Measurements from ENCODE around the gene FPR2. TPM values are rescaled to one million over a fixed set of nuclear protein-coding genes. Genes with fewer than 3 reads are reported as not detected.

FPR2 gene
- polyA plus RNA-seq, 3 donors, result 36.2 to 108 (median 70.3) TPM

DNA sequence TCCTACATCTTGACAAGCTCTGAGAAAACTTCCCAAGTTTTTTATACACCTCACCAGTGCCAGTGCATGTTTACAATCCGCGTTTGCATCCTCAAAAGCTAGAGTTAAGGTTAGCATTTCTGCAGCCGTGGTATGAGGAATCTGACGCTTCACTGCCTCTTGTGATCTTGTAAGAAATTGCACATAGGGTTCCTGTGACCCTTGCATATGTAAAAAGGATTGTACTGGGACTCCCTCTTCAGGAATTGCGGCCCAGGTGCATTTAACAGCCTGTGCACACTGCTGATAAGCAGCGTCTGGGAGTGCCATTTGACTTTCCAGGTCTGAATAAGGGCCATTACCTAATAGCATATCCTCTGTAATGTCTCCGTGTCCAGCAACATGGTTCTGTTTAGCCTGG lies 49.2 kb downstream of the FPR2 start:
- H3K9ac ChIP-seq (ENCODE audit: insufficient read depth, low read length, poor library complexity, severe bottlenecking), result no peak overlapping the region
- peak in 2 of 3 donors; percentile 27 to 53 for DNase-seq
- H3K9me3 ChIP-seq (replicated peaks in 1 of 2; ENCODE audit: control insufficient read depth in 1 of 2, insufficient read depth in 1 of 2, low read length in 2 of 2), result peaks cover 0 to 3% of the 10 kb centered on the region in 2 donors
- H2AFZ ChIP-seq (ENCODE audit: insufficient read depth, low read depth, low read length, poor library complexity, severe bottlenecking), result no peak overlapping the region
- peaks cover 78 to 81% of the 10 kb centered on the region in 2 donors for H3K4me1 ChIP-seq (ENCODE audit: control insufficient read depth in 1 of 2, insufficient read depth in 2 of 2, low read length in 2 of 2)
- no peaks in the 10 kb centered on the region for H3K27me3 ChIP-seq (ENCODE audit: control insufficient read depth in 2 of 2, insufficient read depth in 2 of 2, low read length in 2 of 2)
- H3K9me3 Mint-ChIP-seq, result peaks cover 0 to 9% (median 3%) of the 10 kb centered on the region in 7 donors
- peak; percentile 48 for TF ChIP-seq CTCF (IDR thresholded peaks at IDR 0.05)
- intact Hi-C loops (cut with micrococcal nuclease), result no loop called here
- peak overlapping the region; percentile 37 for H3K4me2 ChIP-seq (replicated peaks; ENCODE audit: extremely low read depth, low read length, poor library complexity, severe bottlenecking)
- H3K36me3 Mint-ChIP-seq, result peaks cover 0 to 3% of the 10 kb centered on the region in 2 donors
- no peaks in the 10 kb centered on the region for H3K36me3 ChIP-seq (replicated peaks in 1 of 2; ENCODE audit: control insufficient read depth in 1 of 2, insufficient read depth in 2 of 2, low read length in 2 of 2)
- H3K79me2 ChIP-seq (ENCODE audit: insufficient read depth, low read length), result no peaks in the 10 kb centered on the region
- H3K4me1 Mint-ChIP-seq, result peaks cover 84% of the 10 kb centered on the region
- peak overlapping the region in 1 of 2 donors; percentile 97 for H3K27ac ChIP-seq (ENCODE audit: low read depth in 1 of 2, low read length in 2 of 2)
- H3K27me3 Mint-ChIP-seq (ENCODE audit: low read depth in 3 of 3), result peaks cover 0 to 1% (median 0%) of the 10 kb centered on the region in 3 donors
- 88% methylated on average over 7 of the region's 7 CpGs for WGBS (ENCODE audit: insufficient coverage)
- no peak overlapping the region for H3K4me3 Mint-ChIP-seq
- H4K20me1 ChIP-seq (ENCODE audit: insufficient read depth, low read length), result no peaks in the 10 kb centered on the region
- H3K4me3 ChIP-seq (replicated peaks in 1 of 3; ENCODE audit: low read depth in 2 of 3, low read length in 3 of 3), result peak overlapping the region in 1 of 3 experiments; percentile 46
- peak overlapping the region in 6 of 7 donors; percentile 46 to 99 (median 96) for H3K27ac Mint-ChIP-seq

- DNase-seq, result peak; percentile 93 to 99 (median 97)
- peak overlapping the region; percentile 94 to 99 (median 98) for H3K27ac Mint-ChIP-seq
- H3K9me3 ChIP-seq (replicated peaks in 1 of 2; ENCODE audit: control insufficient read depth in 1 of 2, insufficient read depth in 1 of 2, low read length in 2 of 2), result peaks cover 0 to 3% of the 10 kb centered on the region in 2 donors
Observed at GRCh38 chr19:51811344-51811743, 50.4 kb downstream of the FPR2 start.

More at GRCh38 chr19:51811344-51811743, 50.4 kb downstream of the FPR2 start:
- peak overlapping the region; percentile 58 for H3K9ac ChIP-seq (ENCODE audit: insufficient read depth, low read length, poor library complexity, severe bottlenecking)
- intact Hi-C loops (cut with micrococcal nuclease), result no loop called here
- H3K36me3 Mint-ChIP-seq, result peaks cover 0 to 2% of the 10 kb centered on the region in 2 donors
- peaks cover 0 to 8% (median 3%) of the 10 kb centered on the region in 7 donors for H3K9me3 Mint-ChIP-seq
- peak overlapping the region in 1 of 3 experiments; percentile 46 for H3K4me3 ChIP-seq (replicated peaks in 1 of 3; ENCODE audit: low read depth in 2 of 3, low read length in 3 of 3)
- WGBS (ENCODE audit: insufficient coverage), result 13% methylated on average over 8 of the region's 11 CpGs
- H3K4me1 ChIP-seq (ENCODE audit: control insufficient read depth in 1 of 2, insufficient read depth in 2 of 2, low read length in 2 of 2), result peaks cover 78 to 81% of the 10 kb centered on the region in 2 donors
- H3K4me1 Mint-ChIP-seq, result peaks cover 84% of the 10 kb centered on the region
- H2AFZ ChIP-seq (ENCODE audit: insufficient read depth, low read depth, low read length, poor library complexity, severe bottlenecking), result no peak overlapping the region
- peak overlapping the region; percentile 94 to 97 for H3K27ac ChIP-seq (ENCODE audit: low read depth in 1 of 2, low read length in 2 of 2)
- H3K4me2 ChIP-seq (replicated peaks; ENCODE audit: extremely low read depth, low read length, poor library complexity, severe bottlenecking), result peak overlapping the region; percentile 50
- H3K4me3 Mint-ChIP-seq, result peak overlapping the region; percentile 51 to 66
- H3K36me3 ChIP-seq (replicated peaks in 1 of 2; ENCODE audit: control insufficient read depth in 1 of 2, insufficient read depth in 2 of 2, low read length in 2 of 2), result no peaks in the 10 kb centered on the region
- no peaks in the 10 kb centered on the region for H3K27me3 ChIP-seq (ENCODE audit: control insufficient read depth in 2 of 2, insufficient read depth in 2 of 2, low read length in 2 of 2)
- H3K27me3 Mint-ChIP-seq (ENCODE audit: low read depth in 3 of 3), result peaks cover 0 to 2% (median 1%) of the 10 kb centered on the region in 3 donors
- H4K20me1 ChIP-seq (ENCODE audit: insufficient read depth, low read length), result no peaks in the 10 kb centered on the region
- H3K79me2 ChIP-seq (ENCODE audit: insufficient read depth, low read length), result no peaks in the 10 kb centered on the region
- TF ChIP-seq CTCF (IDR thresholded peaks at IDR 0.05), result no peak

Data from CD14-positive monocyte (primary cell).